Right lobe of liver (tissue), 6 donors: ENCODE measurements around the gene ESPN. TPM values are rescaled to one million over a fixed set of nuclear protein-coding genes. Genes with fewer than 3 reads are reported as not detected.

Experiments used
- ATAC-seq, 4 donors: fragments of 200-7000 bp; cut with Tn5 transposase; one replicate each; pipeline ENCODE4 v1.9.1; 2020; ENCODE audit warnings: mild to moderate bottlenecking in 4 of 4, moderate library complexity in 4 of 4
- DNase-seq, 3 donors: peaks; one replicate each; pipeline ENCODE4 v3.0.0-alpha.2; 2020
- H3K27ac ChIP-seq, 3 donors: fragments of 200-600 bp; one replicate each; pipeline ENCODE4 v1.8.0; 2022
- H3K27me3 ChIP-seq, 2 donors: fragments of 200-600 bp; one replicate each; pipeline ENCODE4 v1.8.0; 2022
- H3K36me3 ChIP-seq, 4 donors: fragments of 200-600 bp; sonication (generic) in 1 of 4; one replicate each; pipeline versions ENCODE4 v1.5.1 to v1.8.0; 2017 to 2022; ENCODE audit warnings: control low read depth in 1 of 4
- H3K4me1 ChIP-seq, 4 donors: fragments of 200-600 bp; sonication (generic) in 1 of 4; one replicate each; pipeline versions ENCODE4 v1.5.1 to v1.8.0; 2017 to 2022; ENCODE audit warnings: control low read depth in 1 of 4
- H3K4me3 ChIP-seq, 3 donors: fragments of 200-600 bp; one replicate each; pipeline ENCODE4 v1.8.0; 2022
- H3K9me3 ChIP-seq, 4 donors: fragments of 200-600 bp; sonication (generic) in 1 of 4; one replicate each; pipeline versions ENCODE4 v1.5.1 to v1.8.0; 2017 to 2022; ENCODE audit warnings: control low read depth in 1 of 4
- CTCF ChIP-seq, 4 donors: fragments of 200-600 bp in 3 of 4; fragments of 450-650 bp in 1 of 4; IDR thresholded peaks; one replicate each; pipeline versions ENCODE4 v1.5.1 to v1.8.0; 2016 to 2022; ENCODE audit warnings: antibody characterized with exemption in 4 of 4, mild to moderate bottlenecking in 2 of 4
- POLR2A ChIP-seq: fragments of 450-650 bp; IDR thresholded peaks from one replicate; pipeline ENCODE4 v1.6.1; 2017; ENCODE audit warnings: antibody characterized with exemption, mild to moderate bottlenecking
- WGBS: methylation state at CpG from one replicate; pipeline ENCODE4 v1.1.6; 2018; ENCODE audit warnings: low coverage, low lambda C conversion rate; ENCODE audit not compliant: insufficient coverage; ENCODE audit errors: missing lambda C conversion rate; 5-methylcytosine and 5-hydroxymethylcytosine counted together
- intact Hi-C, 2 donors: fragments of 100-400 bp; cut with DNase I; formaldehyde crosslinking; loops; one replicate each; pipeline versions ENCODE4 v1.11.2 to v1.14.1; 2022
- total RNA-seq, 6 experiments: library from RNA; depleted of rRNA in 2 of 6; stranded (reverse); fragments of >200 nt in 2 of 6; fragmentation: NEBNext Ultra II Directional in 3 of 6; extraction: Animal tissue kit (Norgen Biotek cat#: 25700) in 3 of 6; gene quantifications; one replicate each; pipeline versions ENCODE4 v1.1.0 to v1.2.4, GENCODE V29; 2016 to 2023
- donor health status: DM: no; HTN: yes; CAD: no.
- donor health status: DM: no; HTN: no; CAD: no.
- donor health status: DM: no; HTN: no; CAD: no.
- donor health status: DM: no; HTN: yes; CAD: no.
- donor health status: DM: no; HTN: yes; CAD: no.

Gene ESPN
- total RNA-seq, 6 experiments from 2014 or later = 81.6 to 149 (median 120) TPM

GRCh38 chr1:6507461-6507911, 82.9 kb downstream of the ESPN start:
- TF ChIP-seq POLR2A = no peak
- no peak for TF ChIP-seq CTCF (IDR thresholded peaks at IDR 0.05)
- peak in 1 of 3 donors; percentile 41 for DNase-seq

DNA sequence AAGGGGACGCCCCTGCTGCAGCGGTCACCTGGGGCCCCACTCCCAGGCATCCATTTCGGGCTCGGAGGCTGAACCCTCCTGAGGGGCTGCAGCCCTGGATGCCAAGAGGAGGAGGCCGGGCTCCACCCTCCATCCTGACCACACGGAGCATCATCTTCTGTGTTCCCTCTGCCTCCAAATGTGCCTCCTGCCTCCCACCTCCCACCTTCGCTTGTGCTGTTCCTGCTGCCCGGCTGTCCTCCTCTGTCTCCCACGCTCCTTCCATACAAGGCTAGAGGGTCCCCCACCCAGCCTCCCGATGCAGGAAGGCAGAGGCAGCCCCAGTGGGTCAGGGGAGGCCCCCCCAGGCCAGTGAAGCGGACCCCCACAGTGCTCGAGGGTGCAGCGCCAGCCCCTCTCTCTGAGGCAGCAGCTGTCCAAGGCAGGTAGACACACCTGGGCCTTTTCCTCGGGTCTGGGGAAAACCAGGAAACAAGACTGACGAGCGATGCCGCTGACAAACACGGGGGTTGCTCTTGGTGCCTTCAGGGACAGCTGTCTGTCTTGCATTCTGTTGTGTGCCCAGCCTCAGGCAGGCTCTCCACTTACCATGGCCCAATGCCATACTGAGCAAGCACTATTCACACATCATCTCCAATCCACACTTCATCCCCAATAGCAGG, 83.7 kb downstream of the ESPN start:
- no peaks in the 10 kb centered on the region for H3K9me3 ChIP-seq
- no peaks in the 10 kb centered on the region for H3K36me3 ChIP-seq
- TF ChIP-seq POLR2A (no peak), CTCF (IDR thresholded peaks at IDR 0.05) (no peak)
- intact Hi-C loops = no loop called here
- H3K27me3 ChIP-seq = no peaks in the 10 kb centered on the region
- H3K4me3 ChIP-seq = no peak overlapping the region
- 97% methylated on average over 5 of the region's 18 CpGs for WGBS
- H3K27ac ChIP-seq = no peak overlapping the region
- no peak for DNase-seq
- H3K4me1 ChIP-seq = no peaks in the 10 kb centered on the region
- no peak for ATAC-seq

More at GRCh38 chr1:6507461-6507911, 82.9 kb downstream of the ESPN start:
- H3K9me3 ChIP-seq = no peaks in the 10 kb centered on the region
- no peak overlapping the region for H3K27ac ChIP-seq
- intact Hi-C loops = no loop called here
- no peak overlapping the region for H3K4me3 ChIP-seq
- no peaks in the 10 kb centered on the region for H3K36me3 ChIP-seq
- ATAC-seq = no peak
- H3K4me1 ChIP-seq = no peaks in the 10 kb centered on the region
- 80% methylated on average over 1 of the region's 12 CpGs for WGBS
- H3K27me3 ChIP-seq = no peaks in the 10 kb centered on the region

GRCh38 chr1:6508816-6509189, 84.2 kb downstream of the ESPN start:
- Histone ChIP-seq H3K27me3 (no peaks in the 10 kb centered on the region), H3K9me3 (no peaks in the 10 kb centered on the region), H3K27ac (no peak overlapping the region), H3K4me1 (no peaks in the 10 kb centered on the region), H3K36me3 (no peaks in the 10 kb centered on the region), H3K4me3 (no peak overlapping the region)
- ATAC-seq = no peak
- DNase-seq = peak in 1 of 3 donors; percentile 39
- WGBS = no CpG with 5 or more reads among the region's 11 CpGs
- no peak for TF ChIP-seq POLR2A
- TF ChIP-seq CTCF (IDR thresholded peaks at IDR 0.05) = no peak
- intact Hi-C loops = no loop called here

GRCh38 chr1:6509220-6509918, 84.8 kb downstream of the ESPN start:
- intact Hi-C loops = no loop called here
- WGBS = 80% methylated on average over 1 of the region's 20 CpGs

More at GRCh38 chr1:6509220-6509918, 84.8 kb downstream of the ESPN start:
- ATAC-seq (peak in 1 of 4 donors; percentile 26), DNase-seq (peak in 1 of 3 donors; percentile 33)
- H3K36me3 ChIP-seq = no peaks in the 10 kb centered on the region
- H3K9me3 ChIP-seq = no peaks in the 10 kb centered on the region
- no peaks in the 10 kb centered on the region for H3K4me1 ChIP-seq
- H3K27ac ChIP-seq = no peak overlapping the region
- TF ChIP-seq POLR2A (no peak), CTCF (IDR thresholded peaks at IDR 0.05) (no peak)
- H3K27me3 ChIP-seq = no peaks in the 10 kb centered on the region
- H3K4me3 ChIP-seq = no peak overlapping the region
